CD4-positive, alpha-beta memory T cell (primary cell): ENCODE data around the gene CGB8. TPM values are rescaled to one million over a fixed set of nuclear protein-coding genes. Genes with fewer than 3 reads are reported as not detected.
A peak's percentile ranks its signal among the peaks of the same experiment; 100 is the strongest.
"Not testable (repeated sequence)": the region's sequence is repeated elsewhere in the genome, so short reads cannot be mapped to it uniquely, and the experiment has no call there.

Experiments used
- CTCF ChIA-PET: fragments of 350-600 bp; sonication (Branson Sonifier 250); formaldehyde crosslinking; loops from one replicate; lab custom pipeline; 2021; ENCODE audit warnings: inconsistent platforms; ENCODE audit not compliant: partially characterized antibody; lab: Charles Lee
- POLR2A ChIA-PET: fragments of 350-600 bp; sonication (Branson Sonifier 250); formaldehyde crosslinking; loops from one replicate; lab custom pipeline; 2021; ENCODE audit not compliant: partially characterized antibody; lab: Charles Lee
- DNase-seq, 5 donors: peaks; one replicate each; pipeline versions ENCODE4 v3.0.0 to v3.0.0-alpha.2; 2020 to 2022; ENCODE audit warnings: mixed read lengths in 1 of 5
- H3K27ac ChIP-seq: one replicate; pipeline ENCODE4 v1.7.0; 2013; ENCODE audit warnings: low read depth, low read length
- H3K27me3 ChIP-seq: 2 replicates; pipeline ENCODE4 v1.7.0; 2013; ENCODE audit warnings: mild to moderate bottlenecking, low read length, moderate library complexity; ENCODE audit not compliant: insufficient read depth
- H3K36me3 ChIP-seq: 2 replicates; pipeline ENCODE4 v1.7.0; 2013; ENCODE audit warnings: mild to moderate bottlenecking, low read length, moderate library complexity; ENCODE audit not compliant: insufficient read depth
- H3K4me1 ChIP-seq: 2 replicates; pipeline ENCODE4 v1.7.0; 2013; ENCODE audit warnings: mild to moderate bottlenecking, low read length, moderate library complexity; ENCODE audit not compliant: insufficient read depth
- H3K4me3 ChIP-seq, 2 donors: one replicate each; pipeline ENCODE4 v1.7.0; 2013; ENCODE audit warnings: low read length in 2 of 2, mild to moderate bottlenecking in 1 of 2
- H3K9me3 ChIP-seq, 2 donors: one replicate each; pipeline ENCODE4 v1.7.0; 2013; ENCODE audit warnings: low read length in 2 of 2, control low read depth in 1 of 2; ENCODE audit not compliant: control insufficient read depth in 1 of 2
- H3K27ac Mint-ChIP-seq, 7 donors: one replicate each; pipeline ENCODE4 v1.8.0; 2020 to 2021; ENCODE audit warnings: mixed read lengths in 7 of 7, mild to moderate bottlenecking in 6 of 7, inconsistent platforms in 3 of 7, moderate library complexity in 3 of 7
- H3K27me3 Mint-ChIP-seq, 2 donors: one replicate each; pipeline ENCODE4 v1.8.0; 2020 to 2021; ENCODE audit warnings: mixed read lengths in 2 of 2
- H3K36me3 Mint-ChIP-seq, 2 donors: one replicate each; pipeline ENCODE4 v1.8.0; 2020 to 2021; ENCODE audit warnings: mixed read lengths in 2 of 2, inconsistent platforms in 1 of 2, mild to moderate bottlenecking in 1 of 2
- H3K4me1 Mint-ChIP-seq, 4 donors: one replicate each; pipeline ENCODE4 v1.8.0; 2020 to 2021; ENCODE audit warnings: mixed read lengths in 4 of 4, mild to moderate bottlenecking in 1 of 4
- H3K4me3 Mint-ChIP-seq, 8 donors: one replicate each; pipeline ENCODE4 v1.8.0; 2020 to 2021; ENCODE audit warnings: mixed read lengths in 8 of 8, mild to moderate bottlenecking in 7 of 8, moderate library complexity in 6 of 8, inconsistent platforms in 3 of 8
- H3K9me3 Mint-ChIP-seq, 8 donors: one replicate each; pipeline ENCODE4 v1.8.0; 2020 to 2021; ENCODE audit warnings: mixed read lengths in 8 of 8, mild to moderate bottlenecking in 5 of 8, inconsistent platforms in 3 of 8, moderate library complexity in 1 of 8
- intact Hi-C: fragments of 100-400 bp; cut with micrococcal nuclease; formaldehyde crosslinking; loops from one replicate; pipeline ENCODE4 v1.15.1; 2023
- polyA plus RNA-seq, 2 donors: library from polyadenylated mRNA; unstranded; fragments of 300-500 nt; fragmentation: Illumina TruSeq; gene quantifications; one replicate each; pipeline ENCODE4 v1.2.3, GENCODE V29; 2021
- total RNA-seq, 2 experiments: library from RNA; stranded (reverse); gene quantifications; one replicate each; pipeline ENCODE4 v1.2.3, GENCODE V29; 2021

Gene CGB8
- total and polyA plus RNA-seq, 4 experiments from 2014 or later = not detected

DNA sequence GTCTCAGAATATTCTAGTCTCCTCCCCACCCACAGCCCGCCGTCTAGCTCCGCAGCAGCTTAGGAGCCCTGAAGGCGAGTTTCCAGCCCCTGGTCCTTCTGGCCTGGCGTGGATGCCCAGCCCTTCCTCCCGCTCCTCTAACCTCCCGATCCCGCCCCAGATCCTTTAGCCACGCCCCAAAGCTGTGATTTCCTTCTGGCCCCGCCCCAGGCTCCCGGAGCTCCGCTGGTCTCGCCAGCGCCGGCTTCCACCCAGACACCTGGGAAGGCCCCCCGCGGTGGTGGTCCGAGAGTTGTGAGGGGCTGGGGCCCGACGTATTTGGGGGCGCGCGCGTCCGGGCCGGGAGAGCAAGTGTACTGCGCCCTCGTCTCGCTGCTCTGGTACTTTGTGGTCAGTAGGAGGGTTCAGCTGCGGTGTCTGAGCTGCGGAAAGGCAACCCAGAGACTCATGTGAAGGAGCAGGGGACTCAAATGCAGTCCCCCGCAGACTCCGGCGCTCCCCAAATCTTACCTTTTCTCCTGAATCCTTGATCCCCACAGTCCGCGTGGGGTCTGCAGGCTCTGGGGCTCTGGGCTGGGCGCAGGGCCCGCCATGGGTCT lies 8.8 kb upstream of the CGB8 start, which contains the start of gene CGB7:
Gene CGB7, minus strand, starts transcription at position 114 of the 599 bp plus-strand sequence. CDS start 2,374 bp downstream, outside the sequence.
- H3K27ac Mint-ChIP-seq = peak within 1 kb of the TSS; percentile 2 to 60 (median 18)
- H3K4me3 Mint-ChIP-seq = peak within 1 kb of the TSS; percentile 79 to 93 (median 89)
- H3K27me3 Mint-ChIP-seq = peaks cover 16 to 24% of the 10 kb centered on the region in 2 donors
- no peaks in the 10 kb centered on the region for H3K36me3 Mint-ChIP-seq
- peaks cover 7 to 27% (median 14%) of the 10 kb centered on the region in 4 donors for H3K4me1 Mint-ChIP-seq
- Histone ChIP-seq H3K27ac (no peak within 1 kb of the TSS), H3K36me3 (no peaks in the 10 kb centered on the region), H3K4me1 (peaks cover 23% of the 10 kb centered on the region), H3K4me3 (peak within 1 kb of the TSS; percentile 49 to 57), H3K9me3 (no peaks in the 10 kb centered on the region), H3K27me3 (peaks cover 18% of the 10 kb centered on the region)
- intact Hi-C loops = loop anchor here (2.0 to 10.0 kb wide), 2 partner anchors 39 to 63 kb away; partner anchors contain the start of genes GYS1 and RUVBL2
- peak in 4 of 5 donors; percentile 20 to 43 (median 22) for DNase-seq
- ChIA-PET POLR2A (interaction anchor here (0.6 to 2.1 kb wide), 3 partner anchors 57 to 622 kb away, joined by 3 to 8 read pairs (median 3); partner anchors contain the start of genes GYS1, LIN7B and RUVBL2), CTCF (interaction anchor here (1.1 to 1.5 kb wide), 2 partner anchors 57 to 58 kb away, joined by 3 read pairs; no protein-coding TSS in a partner anchor)
- peaks cover 0 to 3% (median 0%) of the 10 kb centered on the region in 8 donors for H3K9me3 Mint-ChIP-seq

DNA sequence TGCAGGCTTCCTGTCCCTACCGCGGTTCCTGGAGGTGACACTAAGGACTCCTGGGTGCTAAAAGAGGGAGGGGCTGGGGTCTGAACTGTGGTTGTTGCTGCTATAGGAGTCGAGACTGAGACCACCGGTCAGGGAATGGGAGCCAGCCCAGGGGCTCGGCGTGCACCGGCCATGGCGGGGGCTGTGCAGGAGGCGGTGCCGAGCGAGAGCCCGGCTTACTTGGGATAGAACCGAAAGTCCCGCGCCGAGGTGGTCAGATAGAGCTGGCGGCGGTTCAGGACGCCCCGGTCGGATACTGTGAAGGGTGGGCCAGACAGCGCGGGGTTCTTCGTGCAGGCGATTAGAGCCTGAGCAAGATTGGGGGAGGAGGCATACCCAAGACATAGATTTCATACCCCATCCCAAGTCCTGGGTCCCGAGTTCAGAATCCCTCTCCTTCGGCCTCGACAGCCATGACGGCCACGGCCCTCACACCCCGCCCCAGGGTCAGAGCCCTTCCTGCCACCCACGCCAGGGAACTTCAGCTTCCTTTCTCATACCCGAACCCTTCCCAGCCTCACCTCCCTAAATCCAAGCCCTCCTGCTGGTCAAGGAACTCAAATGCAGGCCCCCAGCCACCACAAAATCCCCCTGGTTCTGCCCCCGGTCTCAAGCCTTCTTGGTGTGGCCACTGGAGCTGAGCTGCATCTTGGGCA lies 8.1 kb upstream of the CGB8 start:
- H3K36me3 ChIP-seq, H3K27ac ChIP-seq, H3K9me3 ChIP-seq, H3K36me3 Mint-ChIP-seq, H3K9me3 Mint-ChIP-seq: not testable (repeated sequence)
- peak overlapping the region; percentile 79 to 93 (median 89) for H3K4me3 Mint-ChIP-seq
- Histone ChIP-seq H3K27me3 (peaks cover 18% of the 10 kb centered on the region), H3K4me3 (peak overlapping the region; percentile 49 to 57), H3K4me1 (peaks cover 23% of the 10 kb centered on the region)
- peaks cover 16 to 24% of the 10 kb centered on the region in 2 donors for H3K27me3 Mint-ChIP-seq
- intact Hi-C loops = loop anchor here (2.0 to 10.0 kb wide), 2 partner anchors 38 to 62 kb away; partner anchors contain the start of genes GYS1 and RUVBL2
- ChIA-PET CTCF (interaction anchor here (1.0 to 1.5 kb wide), 5 partner anchors 11 to 64 kb away, joined by 3 to 7 read pairs (median 3); partner anchors contain the start of genes GYS1 and RUVBL2), POLR2A (interaction anchor here (0.6 to 2.1 kb wide), 4 partner anchors 37 to 623 kb away, joined by 3 to 8 read pairs (median 3); partner anchors contain the start of genes GYS1, LIN7B and RUVBL2)
- H3K27ac Mint-ChIP-seq = peak overlapping the region in 6 of 7 donors; percentile 2 to 60 (median 18)
- DNase-seq = peak in 1 of 5 donors; percentile 13
- H3K4me1 Mint-ChIP-seq = peaks cover 7 to 27% (median 14%) of the 10 kb centered on the region in 4 donors

DNA sequence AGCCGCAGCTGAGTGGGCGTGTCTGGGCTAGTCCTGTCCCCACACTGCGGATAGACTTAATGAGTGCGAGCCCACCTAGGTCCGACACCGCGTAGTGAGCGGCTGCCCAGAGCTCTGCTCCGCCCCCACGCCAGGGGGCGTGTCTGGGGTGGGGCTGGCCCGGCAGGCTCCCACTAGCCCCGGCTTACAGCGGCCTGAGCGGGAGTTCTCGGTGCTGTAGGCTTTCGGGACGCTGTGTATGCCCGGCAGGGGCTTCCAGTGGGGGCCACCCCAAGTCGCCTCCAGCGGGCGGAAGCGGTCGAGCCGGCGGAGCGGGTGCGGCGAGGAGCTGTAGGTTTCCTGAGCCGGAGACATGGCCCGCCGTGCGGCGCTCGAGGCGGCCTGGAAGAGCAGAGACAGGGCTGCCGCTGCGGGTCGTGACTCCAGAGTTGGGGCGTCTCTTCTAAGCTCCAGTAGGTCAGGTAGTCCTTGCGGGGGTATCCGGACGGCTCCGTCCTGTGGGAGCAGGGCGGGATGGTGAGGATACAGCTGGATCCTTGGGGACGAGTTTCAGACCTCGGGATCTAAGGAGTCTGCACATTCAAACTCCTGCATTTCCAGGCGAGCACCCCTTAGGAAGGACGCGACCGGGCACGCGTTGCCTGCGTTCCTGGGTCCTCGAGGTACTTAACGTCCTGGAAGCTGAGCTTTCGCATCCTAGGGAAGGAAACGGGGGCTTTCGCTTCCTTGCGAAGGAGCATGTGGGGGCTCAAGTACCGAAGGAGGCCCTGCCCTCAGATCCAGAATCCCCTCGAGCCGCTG lies 7.4 kb upstream of the CGB8 start:
- Mint-ChIP-seq H3K36me3 (no peaks in the 10 kb centered on the region), H3K9me3 (peaks cover 0 to 3% (median 0%) of the 10 kb centered on the region in 8 donors), H3K4me3 (peak overlapping the region; percentile 79 to 93 (median 89)), H3K27me3 (peaks cover 16 to 24% of the 10 kb centered on the region in 2 donors), H3K27ac (peak overlapping the region in 2 of 7 donors; percentile 2 to 17), H3K4me1 (peaks cover 7 to 27% (median 14%) of the 10 kb centered on the region in 4 donors)
- peak; percentile 42 to 52 (median 48) for DNase-seq
- no peaks in the 10 kb centered on the region for H3K9me3 ChIP-seq
- intact Hi-C loops = loop anchor here (2.0 to 10.0 kb wide), 2 partner anchors 38 to 62 kb away; partner anchors contain the start of genes GYS1 and RUVBL2
- H3K36me3 ChIP-seq = no peaks in the 10 kb centered on the region
- H3K27ac ChIP-seq = no peak overlapping the region
- POLR2A ChIA-PET = interaction anchor here (1.4 kb wide), 1 partner anchor 36 kb away, joined by 3 read pairs; a partner anchor contains a TSS
- H3K27me3 ChIP-seq = peaks cover 18% of the 10 kb centered on the region
- peak overlapping the region; percentile 49 to 57 for H3K4me3 ChIP-seq
- CTCF ChIA-PET = interaction anchor here (1.0 to 1.5 kb wide), 4 partner anchors 11 to 63 kb away, joined by 3 to 7 read pairs (median 4); partner anchors contain the start of genes GYS1 and RUVBL2
- peaks cover 23% of the 10 kb centered on the region for H3K4me1 ChIP-seq

DNA sequence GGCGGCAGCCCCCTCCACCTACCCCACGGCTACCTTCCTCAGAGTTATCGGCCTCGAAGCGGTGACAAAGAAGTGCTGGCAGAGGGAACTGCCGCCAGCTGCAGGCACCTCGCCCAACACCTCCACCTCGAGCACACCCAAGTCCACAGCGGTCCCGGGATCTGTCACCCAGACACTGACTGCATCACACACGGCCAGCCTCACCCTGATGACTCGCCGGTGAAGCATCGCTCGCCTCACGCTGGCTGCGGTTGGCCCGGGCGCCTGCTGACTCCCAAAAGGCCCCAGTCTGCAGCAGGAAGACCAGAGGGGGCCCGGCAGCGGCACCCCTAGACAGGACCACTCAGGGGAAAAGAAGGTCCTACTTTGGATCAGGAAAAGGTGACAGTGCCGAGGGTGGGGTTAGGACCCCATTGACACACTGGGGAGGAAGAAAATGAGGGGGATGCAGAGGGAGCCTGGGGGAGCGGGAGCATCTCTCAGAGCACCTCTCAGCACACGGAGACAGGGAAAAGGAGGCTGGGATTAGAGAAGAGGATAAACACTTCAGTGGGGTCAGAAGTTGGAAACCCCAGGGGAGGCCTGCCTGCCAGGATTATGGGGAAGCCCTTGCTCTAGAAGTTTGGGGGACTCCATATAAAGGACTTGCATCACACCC lies 1.6 kb upstream of the CGB8 start:
- H3K27me3 ChIP-seq, H3K9me3 ChIP-seq, POLR2A ChIA-PET, H3K4me1 ChIP-seq, CTCF ChIA-PET, H3K27me3 Mint-ChIP-seq, DNase-seq, H3K27ac ChIP-seq, H3K9me3 Mint-ChIP-seq, H3K4me3 Mint-ChIP-seq, H3K4me1 Mint-ChIP-seq, H3K4me3 ChIP-seq, H3K36me3 ChIP-seq, H3K27ac Mint-ChIP-seq, H3K36me3 Mint-ChIP-seq: not testable (repeated sequence)
- intact Hi-C loops = loop anchor here (10.0 kb wide), 1 partner anchor 56 kb away; the partner anchor contains the start of genes GYS1 and RUVBL2

DNA sequence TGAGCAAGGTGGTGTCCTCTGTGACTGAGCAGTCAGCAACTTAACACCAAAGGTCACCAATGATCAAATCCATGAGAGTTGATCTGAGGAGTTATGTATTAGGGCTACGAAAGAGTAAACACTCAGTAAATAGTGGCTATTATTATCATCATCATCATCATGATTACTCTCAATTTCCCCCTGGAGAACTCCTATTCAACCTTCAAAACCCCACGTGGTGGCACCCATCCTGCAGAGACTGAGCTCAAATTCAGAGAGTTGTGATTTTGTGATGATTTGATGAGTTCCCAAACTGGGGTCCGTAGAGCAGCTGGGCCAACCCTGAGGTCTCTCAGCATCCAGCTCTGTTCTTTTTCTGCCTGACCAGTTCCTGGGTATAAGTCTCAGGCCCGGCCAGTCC lies 923 bp upstream of the CGB8 start:
- H3K4me1 ChIP-seq, H3K4me1 Mint-ChIP-seq, H3K27ac Mint-ChIP-seq, H3K27me3 ChIP-seq, H3K36me3 ChIP-seq, H3K9me3 Mint-ChIP-seq, DNase-seq, H3K27me3 Mint-ChIP-seq, H3K27ac ChIP-seq, H3K4me3 Mint-ChIP-seq, H3K36me3 Mint-ChIP-seq, CTCF ChIA-PET, POLR2A ChIA-PET, H3K4me3 ChIP-seq, H3K9me3 ChIP-seq: not testable (repeated sequence)
- intact Hi-C loops = loop anchor here (10.0 kb wide), 1 partner anchor 55 kb away; the partner anchor contains the start of genes GYS1 and RUVBL2

DNA sequence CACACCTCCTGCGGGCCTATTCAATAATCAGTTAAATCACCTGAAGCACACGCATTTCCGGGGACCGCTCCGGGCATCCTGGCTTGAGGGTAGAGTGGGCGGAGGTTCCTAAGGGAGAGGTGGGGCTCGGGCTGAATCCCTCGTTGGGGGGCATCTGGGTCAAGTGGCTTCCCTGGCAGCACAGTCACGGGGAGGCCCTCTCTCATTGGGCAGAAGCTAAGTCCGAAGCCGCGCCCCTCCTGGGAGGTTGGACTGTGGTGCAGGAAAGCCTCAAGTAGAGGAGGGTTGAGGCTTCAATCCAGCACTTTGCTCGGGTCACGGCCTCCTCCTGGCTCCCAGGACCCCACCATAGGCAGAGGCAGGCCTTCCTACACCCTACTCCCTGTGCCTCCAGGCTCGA lies 5.4 kb downstream of the CGB8 start, which contains the start of gene CGB5:
Gene CGB5, plus strand, starts transcription at position 301 of the 400 bp plus-strand sequence. CDS start 362 bp downstream, outside the sequence.
- H3K27me3 Mint-ChIP-seq, intact Hi-C loops, H3K36me3 Mint-ChIP-seq, H3K27ac ChIP-seq, H3K27ac Mint-ChIP-seq, H3K4me1 ChIP-seq, H3K9me3 ChIP-seq, H3K4me3 ChIP-seq, POLR2A ChIA-PET, DNase-seq, H3K9me3 Mint-ChIP-seq, H3K4me1 Mint-ChIP-seq, CTCF ChIA-PET, H3K27me3 ChIP-seq, H3K36me3 ChIP-seq, H3K4me3 Mint-ChIP-seq: not testable (repeated sequence)
